Cerebellar cortex (tissue), 1 donor: ENCODE data around the gene CCDC69.
"Not testable (repeated sequence)": the region's sequence is repeated elsewhere in the genome, so short reads cannot be mapped to it uniquely, and the experiment has no call there.

ENCODE experiments used
- DNase-seq: peaks from one replicate; pipeline ENCODE4 v3.0.0-alpha.2; 2015; ENCODE audit warnings: low spot score

CCDC69 gene, protein sequence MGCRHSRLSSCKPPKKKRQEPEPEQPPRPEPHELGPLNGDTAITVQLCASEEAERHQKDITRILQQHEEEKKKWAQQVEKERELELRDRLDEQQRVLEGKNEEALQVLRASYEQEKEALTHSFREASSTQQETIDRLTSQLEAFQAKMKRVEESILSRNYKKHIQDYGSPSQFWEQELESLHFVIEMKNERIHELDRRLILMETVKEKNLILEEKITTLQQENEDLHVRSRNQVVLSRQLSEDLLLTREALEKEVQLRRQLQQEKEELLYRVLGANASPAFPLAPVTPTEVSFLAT

DNA sequence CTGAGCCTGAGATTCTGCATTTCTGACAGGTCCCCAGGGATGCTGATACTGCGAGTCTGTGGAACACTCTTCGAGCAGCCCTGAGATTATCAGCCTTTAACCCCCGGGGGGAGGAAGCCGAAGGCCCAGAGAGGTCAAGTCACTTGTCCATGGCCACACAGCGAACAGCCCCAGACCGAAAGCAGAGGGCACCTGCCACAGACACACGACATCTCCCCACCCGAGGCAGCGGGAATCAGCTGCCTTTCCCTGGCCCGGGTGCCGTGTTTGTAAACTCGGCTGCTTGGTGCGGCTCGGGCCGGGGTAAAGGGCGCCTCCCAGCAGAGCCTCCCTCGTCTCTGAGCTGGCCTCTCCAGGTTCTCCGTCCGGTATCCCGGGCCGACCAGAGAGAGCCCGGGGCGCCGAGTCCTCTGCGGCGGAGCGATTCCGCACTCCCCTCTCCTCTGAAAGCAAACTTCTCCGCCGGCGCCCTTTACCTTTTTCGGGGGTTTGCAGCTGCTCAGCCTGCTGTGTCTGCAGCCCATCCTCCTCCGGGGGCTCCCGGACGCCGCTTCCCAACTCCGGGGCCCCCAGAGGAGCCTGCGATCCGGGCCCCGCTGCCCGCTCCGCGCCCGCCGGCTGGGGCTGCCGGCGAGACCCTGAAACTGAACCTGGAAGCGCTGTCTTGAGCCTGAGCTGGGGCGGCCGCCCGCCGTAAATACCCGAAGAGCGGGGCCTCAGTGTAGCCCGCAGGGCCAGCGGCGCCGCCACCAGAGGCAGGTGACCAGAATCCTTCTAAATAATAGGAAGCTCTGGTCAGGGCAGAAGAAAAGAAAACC is at the start of gene CCDC69:
TSS of gene CCDC69 (minus strand) at position 646 of the 818 bp plus-strand sequence. CDS start at position 524, 122 bp downstream.
- DNase-seq = peak; percentile 72

DNA sequence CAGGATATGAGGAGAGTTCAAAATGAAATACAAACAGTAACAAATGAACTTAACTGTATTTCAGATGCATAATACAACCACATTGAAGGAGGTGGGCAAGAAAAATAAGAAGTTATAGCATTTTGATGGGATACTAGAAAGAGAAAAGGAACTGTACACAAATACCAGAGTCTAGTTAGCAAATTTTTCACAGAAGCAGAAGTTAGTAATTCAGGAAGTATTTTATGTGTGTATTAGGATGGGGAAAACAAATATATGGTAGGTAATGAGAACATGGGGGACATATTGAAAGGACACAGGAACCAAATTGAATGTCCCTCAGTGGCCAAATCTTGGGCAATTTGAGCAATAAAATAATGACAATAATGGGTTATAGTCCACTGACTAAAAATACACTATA is 47.4 kb upstream of the CCDC69 start:
- no peak for DNase-seq

DNA sequence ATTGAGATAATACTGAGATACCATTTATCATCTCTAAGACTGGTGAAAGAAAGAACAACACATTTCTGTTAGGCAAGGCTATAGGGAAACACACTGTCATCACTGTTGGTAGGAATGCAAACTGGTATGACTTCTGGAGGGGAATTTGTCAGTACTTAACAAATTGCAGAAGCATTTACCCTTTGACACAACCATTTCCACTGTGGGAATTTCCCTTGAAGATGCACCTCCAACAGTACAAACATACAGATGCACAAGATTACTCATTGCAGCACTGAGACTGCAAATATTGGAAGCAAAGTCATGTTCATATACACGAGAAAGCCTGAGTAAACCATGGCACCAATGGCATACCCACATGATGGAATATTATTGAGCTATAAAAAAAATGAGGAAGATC is 46.7 kb upstream of the CCDC69 start:
- no peak for DNase-seq

DNA sequence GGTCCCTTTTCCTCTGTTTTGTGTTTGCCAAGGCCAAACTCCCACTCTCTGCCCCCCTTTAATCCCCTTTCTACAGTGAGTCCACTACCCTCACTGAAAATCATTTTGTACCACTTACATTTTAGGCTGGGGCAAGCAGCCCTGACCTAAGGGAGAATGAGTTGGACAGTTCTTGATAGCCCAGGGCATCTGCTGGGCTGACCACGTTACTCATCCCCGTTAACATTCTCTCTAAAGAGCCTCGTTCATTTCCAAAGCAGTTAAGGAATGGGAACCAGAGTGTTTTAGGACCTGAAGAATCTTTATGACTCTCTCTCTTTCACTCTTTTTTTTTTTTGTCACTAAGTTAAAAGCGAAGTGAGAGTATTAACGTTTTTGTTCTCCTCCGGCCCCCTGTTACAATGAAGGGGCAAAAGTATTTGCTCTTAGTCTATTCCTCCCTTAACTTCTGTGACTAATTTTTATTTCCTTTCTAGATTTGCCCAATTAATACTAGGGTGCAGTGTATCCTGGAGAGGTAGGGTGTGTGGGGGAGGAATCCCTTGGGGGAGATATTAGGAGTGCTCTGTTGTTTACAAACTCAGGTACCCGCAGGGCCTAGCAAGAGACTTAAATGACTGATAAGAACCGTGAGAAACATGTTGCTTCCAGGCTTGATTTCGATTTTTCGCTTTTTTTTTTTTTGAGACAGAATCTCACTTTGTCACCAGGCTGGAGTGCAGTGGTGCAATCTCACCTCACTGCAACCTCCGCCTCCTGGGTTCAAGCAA is 43.8 kb upstream of the CCDC69 start:
- no peak for DNase-seq

DNA sequence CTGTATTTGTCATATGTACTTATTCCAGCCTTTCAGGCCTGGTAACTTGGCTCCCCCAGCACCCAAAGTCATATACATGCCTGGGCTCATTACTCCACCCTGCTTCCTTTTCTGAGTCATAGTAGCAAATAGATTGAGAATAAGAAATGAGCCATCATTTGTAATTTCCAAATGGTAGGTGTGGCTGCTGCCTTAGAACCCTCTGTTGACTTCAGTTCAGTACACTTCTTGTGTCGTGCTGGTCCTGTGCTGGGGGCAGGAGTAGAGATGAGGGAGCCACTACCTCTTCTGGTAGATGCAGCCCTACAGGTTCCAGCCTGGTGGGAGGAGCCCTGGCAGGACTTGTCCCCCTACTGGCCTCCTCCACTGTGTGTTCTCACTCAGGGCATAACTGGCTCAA is 40.2 kb upstream of the CCDC69 start:
- DNase-seq = no peak

DNA sequence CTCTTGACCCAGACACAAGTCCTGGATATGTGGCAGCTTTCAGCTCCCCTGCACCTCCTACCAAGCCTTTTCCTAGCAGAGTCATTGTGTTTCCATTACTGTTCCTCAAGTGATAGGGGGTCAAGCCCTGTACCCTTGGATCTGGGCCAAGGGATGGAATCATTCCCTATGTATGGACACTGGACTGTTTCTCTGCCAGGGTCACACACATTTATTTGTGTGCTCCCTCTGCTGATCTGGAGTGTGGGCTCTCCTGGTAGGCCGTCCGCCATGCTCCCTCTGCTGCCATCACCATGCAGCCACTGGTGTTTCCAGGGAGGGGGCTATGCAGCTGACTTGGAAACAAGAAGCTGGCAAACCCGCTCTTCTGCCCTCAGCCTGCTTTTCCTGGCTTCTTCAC is 38.6 kb upstream of the CCDC69 start:
- no peak for DNase-seq

DNA sequence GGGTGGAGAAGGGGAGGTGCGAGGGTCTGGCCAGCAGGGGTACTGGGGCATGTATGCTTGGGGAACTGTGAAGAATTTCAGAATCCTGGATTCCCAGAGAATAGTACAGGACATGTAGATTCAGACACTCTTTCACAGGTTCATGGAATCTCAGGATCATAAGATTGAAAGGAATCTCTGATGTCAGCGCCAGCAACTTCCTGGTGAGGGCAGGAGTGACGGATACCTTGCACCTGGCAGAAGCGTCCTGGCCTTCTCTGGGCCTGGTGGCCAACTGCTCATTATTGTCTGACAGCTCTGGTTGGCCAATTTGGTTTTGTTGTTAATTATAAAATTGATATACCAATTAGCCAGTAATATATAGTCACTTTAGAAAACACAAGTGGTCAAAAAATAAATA is 36.0 kb upstream of the CCDC69 start:
- DNase-seq = no peak

DNA sequence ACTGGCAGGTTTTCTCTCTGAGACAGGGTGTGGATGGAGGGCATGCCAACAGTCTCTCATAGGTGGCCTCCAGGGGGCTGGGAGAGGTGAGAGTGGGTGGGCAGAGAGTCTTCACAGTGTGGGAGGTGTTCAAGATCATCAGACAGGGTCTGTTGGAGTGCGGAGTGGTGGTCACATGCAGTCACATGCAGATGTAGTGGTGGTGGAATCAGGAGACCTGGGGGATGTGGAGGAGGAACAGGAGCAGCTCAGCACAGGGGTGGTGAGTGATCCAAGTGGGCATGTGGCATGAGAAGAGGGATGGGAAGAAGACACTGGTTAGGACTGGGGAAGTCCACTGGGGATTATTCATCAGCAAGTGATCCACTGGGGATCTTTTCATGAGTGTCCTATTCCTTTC is 34.9 kb upstream of the CCDC69 start:
- no peak for DNase-seq

DNA sequence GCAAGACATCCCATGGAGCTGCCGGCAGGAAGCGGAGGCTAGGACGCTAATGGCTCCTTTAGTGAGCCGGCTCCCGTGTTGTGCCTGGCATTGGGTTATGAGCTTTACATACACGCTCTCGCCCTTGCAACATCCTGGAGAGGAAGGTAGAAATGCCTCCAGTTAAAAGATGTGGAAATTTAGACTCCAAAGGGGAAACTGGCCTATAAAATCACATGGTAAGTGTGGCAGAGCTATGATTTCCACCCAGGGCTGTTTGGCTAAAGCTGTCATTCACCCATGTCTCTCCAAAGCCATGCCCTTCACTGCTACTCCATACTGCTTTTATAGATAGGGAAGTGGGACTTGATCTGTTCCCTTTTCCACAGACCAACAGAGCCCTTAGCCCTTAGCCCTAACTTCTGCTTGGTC is 34.3 kb upstream of the CCDC69 start:
- no peak for DNase-seq

DNA sequence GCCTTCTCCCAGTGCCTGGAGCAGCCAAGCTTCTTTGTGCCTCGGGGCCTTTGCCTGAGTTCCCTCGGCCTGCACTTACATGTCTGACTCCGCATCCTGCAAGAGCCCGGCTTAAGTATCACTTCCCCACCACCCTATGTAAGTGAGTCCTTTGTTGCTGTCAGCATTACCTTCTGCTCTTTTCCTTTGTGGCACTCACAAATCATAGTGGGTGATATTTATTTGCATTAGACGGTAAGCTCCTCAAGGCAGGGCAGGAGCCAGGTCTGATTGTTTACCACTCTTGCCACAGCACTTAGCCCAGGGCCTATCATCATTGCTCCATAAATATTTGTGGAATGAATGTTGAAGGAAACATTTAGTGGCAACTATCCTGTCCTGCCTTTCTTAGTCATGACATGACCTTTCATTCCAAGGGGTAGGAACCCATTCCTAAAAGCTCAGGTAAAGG is 33.9 kb upstream of the CCDC69 start:
- DNase-seq = no peak

DNA sequence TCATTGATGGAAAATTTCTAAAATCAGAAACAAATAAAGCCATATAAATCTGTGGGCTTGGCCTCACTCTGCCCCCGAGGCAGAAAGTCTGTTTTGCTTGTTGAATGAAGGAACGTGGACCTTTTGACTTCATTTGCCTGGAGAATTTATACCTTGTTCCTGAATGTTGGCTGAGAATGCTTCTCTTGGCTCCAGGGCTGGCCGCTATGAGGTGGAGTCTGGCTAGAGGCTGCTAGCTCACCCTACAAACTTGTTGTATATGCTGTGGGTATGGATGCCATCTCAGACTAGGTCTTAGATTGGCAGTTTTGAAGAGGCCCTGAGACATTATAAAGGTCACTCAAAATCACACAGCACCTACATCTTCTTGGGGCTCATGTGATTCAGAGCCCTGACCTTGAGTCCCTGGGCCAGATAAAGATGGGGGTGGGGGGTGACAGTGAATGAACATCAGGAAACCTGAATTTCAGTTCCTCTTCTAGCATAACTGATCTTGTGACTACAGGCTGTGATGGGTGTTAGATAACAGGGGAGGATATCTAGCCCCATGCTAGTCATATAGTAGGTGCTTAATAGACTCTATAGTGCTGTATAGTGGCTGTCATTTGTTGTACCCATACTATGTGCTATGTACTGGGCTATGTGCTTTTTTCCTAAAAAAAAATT is 31.9 kb upstream of the CCDC69 start:
- no peak for DNase-seq

DNA sequence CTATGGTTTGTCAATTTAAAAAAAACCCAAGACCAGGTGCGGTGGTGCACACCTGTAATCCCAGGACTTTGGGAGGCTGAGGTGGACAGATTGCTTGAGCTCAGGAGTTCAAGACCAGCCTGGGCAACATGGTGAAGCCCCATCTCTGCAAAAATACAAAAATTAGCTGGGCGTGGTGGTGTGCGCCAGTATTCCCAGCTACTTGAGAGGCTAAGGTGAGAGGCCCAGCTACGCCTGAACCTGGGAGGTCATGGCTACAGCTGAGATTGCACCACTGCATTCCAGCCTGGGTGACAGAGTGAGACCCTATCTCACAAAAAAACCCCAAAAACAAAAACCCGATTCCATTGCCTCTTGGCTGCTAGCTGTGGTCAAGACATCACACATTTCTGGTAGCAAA is 31.1 kb upstream of the CCDC69 start:
- DNase-seq = not testable (repeated sequence)

DNA sequence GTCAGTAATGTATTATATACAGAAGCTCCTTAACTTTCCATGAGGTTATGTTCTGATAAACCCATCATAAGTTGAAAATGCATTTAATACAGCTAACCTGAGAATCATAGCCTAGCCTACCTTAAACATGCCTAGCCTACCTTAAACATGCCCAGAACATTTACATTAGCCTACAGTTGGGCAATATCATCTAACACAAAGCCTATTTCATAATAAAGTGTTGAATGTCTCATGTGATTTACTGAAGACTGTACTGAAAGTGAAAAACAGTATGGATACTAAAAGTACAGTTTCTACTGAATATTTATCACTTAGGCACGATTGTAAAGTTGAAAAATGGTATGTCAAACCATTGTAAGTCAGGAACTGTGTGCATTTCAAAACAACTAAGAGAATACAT is 30.7 kb upstream of the CCDC69 start:
- DNase-seq = no peak

DNA sequence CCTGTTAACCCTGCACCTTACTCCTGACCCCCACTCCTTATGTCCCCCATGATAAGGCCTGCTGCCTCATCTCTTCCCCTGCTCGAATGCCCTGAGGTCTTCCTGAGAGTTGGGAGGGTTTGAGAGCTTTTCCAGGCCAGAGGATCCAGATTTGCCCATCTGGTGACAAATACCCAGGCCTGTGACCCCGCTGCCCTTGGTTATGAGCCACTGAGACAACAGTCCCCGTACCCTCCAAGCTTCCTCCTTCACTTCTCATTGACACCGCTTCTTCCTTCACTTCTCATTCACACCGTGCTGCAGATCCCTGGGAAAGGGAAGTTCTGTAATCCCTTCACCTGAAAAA is 29.7 kb upstream of the CCDC69 start:
- peak; percentile 12 for DNase-seq

DNA sequence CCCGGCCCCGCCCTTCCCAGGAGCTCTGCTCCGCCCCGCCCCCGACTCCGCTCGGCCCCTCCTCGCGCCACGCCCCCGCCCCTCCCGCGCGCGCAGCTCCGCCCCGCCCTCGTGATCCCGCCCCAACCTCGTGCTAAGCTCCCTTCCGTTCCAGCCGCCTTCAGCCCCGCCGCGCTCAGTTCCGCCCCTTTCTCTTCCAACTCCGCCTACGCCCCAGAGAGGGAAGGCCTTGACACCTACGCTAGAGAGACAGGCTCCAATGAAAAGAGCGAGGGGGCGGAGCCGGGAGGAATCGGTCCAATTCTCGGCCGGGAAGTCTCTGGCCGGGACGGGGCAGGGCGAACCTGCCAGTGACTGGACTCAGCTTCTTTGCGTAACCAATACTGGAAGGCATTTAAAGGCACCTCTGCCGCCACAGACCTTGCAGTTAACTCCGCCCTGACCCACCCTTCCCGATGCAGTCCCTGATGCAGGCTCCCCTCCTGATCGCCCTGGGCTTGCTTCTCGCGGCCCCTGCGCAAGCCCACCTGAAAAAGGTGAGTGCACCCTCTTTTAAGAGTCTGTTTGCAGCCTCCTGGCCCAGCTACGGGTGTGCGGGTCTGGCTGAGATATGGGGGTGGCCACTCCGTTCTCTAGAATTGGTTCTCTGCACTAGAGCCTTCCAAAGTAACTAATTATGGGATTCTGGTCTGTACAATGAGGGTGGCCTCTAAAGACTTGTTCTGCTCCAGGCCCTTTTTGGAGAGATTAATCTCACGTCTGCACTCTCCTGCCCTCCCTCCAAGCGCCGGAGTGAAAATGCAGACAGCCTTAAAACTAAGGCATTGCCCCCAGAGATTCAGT is 29.1 kb upstream of the CCDC69 start, which contains the start of gene GM2A:
TSS of gene GM2A (plus strand) at position 424 of the 843 bp plus-strand sequence. CDS start at position 456, 32 bp downstream.
- DNase-seq = peak; percentile 100

DNA sequence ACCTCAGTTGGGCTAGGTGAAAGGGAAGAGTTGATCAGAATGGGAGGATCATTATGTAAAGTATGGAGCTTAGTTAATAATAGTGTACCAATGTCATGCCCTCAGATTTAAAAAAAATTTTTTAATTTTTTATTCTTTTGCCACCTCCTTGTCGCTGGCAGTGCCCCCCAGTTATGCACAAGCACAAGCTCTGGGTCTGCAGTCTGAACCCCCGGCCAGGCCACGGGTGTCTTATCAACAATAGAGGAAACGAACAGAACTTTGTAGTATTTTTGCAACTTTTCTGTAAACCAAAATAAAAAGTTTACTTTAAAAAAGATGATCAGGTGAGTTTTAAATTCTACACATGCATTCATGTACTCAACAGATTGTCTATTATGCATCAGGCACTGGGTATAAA is 27.7 kb upstream of the CCDC69 start:
- no peak for DNase-seq

DNA sequence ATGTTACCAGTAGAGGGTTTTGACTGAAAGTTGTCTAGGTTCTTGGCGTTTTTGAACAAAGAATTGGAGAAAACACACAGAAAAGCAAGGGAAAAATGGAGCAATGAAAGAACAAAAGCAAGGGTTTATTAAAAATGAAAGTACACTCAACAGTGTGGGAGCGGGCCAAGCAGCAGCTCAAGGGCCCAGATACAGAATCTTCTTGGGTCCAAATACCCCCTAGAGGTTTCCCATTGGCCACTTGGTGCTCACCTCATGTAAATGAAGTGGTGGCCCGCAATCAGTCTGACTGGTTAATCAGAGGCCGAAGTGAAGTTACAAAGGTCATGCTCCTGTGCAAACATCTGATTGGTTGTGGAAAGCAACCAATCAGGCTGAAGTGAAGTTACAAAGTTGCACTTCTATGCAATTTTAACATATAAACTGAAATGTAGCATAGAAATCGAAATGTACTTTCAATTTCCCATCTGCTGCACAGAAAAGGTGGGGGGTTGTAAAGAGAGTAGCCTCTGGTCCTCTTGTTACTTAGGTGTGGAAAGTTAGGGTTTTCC is 27.2 kb upstream of the CCDC69 start:
- DNase-seq = no peak

DNA sequence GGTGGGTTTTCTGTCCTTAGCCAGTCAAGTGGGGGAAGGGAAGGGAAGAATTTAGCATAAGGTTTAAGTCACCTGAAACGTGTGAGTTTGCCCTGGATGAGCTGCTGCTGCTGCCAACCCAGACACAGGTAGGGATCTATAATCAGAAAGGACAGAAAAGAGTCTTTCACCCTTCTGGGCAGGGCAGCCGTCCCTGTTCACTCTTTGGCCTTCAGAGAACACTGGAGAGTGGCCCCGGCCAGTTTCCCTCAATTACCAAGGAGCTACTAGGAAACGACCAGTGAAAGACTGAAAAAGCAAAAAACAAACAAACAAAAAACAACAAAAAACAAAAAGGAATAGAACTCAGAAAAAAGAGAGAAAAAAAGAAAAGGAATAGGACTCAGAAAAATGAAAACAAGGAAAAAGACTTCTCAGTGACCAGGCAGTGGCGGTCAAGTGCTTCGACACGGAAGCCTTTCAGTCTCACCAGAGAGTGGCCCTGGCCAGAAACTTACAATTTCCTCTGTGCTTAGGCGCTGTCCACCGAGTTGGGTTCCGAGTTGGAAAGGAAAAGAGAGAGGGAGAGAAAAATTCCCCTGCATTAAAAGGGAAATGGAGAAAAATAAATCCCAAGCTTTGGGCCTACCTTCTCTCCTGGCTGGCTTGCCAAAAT is 26.6 kb upstream of the CCDC69 start:
- DNase-seq = no peak

DNA sequence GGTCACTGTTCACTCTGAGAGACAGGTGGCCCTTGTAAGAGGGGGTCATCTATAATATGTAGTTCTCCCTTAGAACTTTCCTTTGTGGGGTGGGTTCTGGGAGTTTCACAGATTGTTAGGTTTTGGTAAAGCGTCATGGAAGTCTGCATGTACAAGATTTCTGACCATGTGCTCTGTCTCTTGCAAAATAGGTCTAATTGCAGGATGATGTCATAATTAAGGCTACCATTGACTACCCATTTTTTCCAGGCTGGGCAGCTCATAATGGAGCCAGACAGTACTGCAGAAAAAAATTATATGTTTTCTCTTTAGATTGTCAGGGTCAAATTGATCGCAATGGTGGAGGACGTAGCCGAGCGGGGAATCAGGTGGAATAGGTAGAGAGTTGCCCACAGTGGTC is 25.4 kb upstream of the CCDC69 start:
- no peak for DNase-seq

DNA sequence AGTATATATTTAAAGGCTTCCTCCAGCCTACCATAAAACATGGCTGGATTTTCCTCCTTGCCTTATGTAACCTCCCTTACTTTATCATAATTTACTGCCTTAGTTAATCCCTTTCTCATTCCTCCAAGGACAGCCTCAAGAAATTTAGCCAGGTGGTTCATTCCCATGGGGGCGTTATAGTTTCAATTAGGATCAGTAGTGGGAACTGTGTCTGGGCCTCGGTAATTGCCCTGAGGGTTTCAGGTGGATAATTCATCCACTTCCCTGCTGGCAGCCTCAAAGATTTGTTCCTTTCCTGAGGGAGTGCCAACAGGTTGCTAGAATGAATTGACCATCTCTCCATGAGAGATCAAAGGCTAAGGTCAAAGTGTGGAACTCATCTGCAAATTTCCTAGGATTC is 24.8 kb upstream of the CCDC69 start:
- DNase-seq = no peak
